Measurements from ENCODE around the gene ARHGAP11A. TPM values are rescaled to one million over a fixed set of nuclear protein-coding genes. Genes with fewer than 3 reads are reported as not detected.

The ARHGAP11A gene
- polyA plus RNA-seq, 4 donors = 1.3 to 15.1 (median 8.2) TPM

DNA sequence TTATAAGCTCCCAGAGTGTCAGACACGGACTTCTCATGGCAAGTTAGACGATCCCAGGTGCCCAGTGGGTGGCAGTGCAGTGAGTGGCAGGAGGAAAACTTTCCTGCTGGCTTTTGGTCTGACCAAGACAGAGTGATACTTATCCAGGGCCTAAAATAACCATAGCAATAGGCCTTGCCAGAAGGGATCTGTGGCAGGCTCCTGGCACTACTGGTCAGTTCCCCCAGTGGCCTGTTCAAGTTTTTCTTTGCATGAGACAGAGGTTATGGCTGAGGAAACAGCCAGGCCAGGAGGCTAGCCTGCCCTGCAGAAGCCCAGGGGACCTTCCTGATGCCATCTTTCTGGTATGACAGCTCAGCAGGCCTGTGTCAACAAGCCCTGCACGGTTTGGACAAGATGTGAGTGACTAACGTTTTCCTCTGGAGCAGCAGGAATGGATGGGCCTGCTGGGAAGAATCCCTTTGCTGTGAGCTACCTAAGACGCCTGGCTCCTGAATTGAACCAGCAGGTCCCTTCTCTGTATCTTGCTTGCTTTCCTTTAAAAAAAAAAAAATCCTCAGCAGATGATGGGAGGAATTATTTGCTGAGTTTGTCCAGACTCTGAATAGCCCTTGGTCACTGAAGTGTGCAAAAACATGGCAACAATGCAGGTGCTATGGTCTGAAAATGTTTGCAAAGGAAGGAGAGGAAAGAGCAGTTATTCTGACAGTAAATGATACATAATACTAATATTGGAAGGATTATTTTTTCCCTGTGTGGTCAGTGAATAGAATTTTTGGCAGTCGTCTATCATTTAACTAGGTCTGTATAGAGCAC lies 44.2 kb downstream of the ARHGAP11A start:
- Histone ChIP-seq H3K9me3 (ENCODE audit: control insufficient read depth in 2 of 2, insufficient read depth in 1 of 2, low read depth in 1 of 2, low read length in 1 of 2) (no peaks in the 10 kb centered on the region), H3K27me3 (ENCODE audit: control insufficient read depth in 3 of 3, insufficient read depth in 3 of 3, low read length in 3 of 3) (no peaks in the 10 kb centered on the region), H3K36me3 (ENCODE audit: control insufficient read depth in 3 of 3, insufficient read depth in 2 of 3, low read depth in 1 of 3, low read length in 3 of 3) (no peaks in the 10 kb centered on the region), H3K27ac (ENCODE audit: low read depth in 1 of 3, low read length in 2 of 3) (no peak overlapping the region), H3K4me1 (ENCODE audit: control insufficient read depth in 3 of 3, insufficient read depth in 2 of 3, low read depth in 1 of 3, low read length in 2 of 3) (peaks cover 0 to 2% (median 0%) of the 10 kb centered on the region in 3 donors), H3K4me3 (ENCODE audit: low read depth in 1 of 3, low read length in 3 of 3) (no peak overlapping the region)
- FAIRE-seq (no peak), DNase-seq (no peak)
- 59 to 66% (median 62%) methylated on average over 6 of the region's 6 CpGs for WGBS, 3 donors

DNA sequence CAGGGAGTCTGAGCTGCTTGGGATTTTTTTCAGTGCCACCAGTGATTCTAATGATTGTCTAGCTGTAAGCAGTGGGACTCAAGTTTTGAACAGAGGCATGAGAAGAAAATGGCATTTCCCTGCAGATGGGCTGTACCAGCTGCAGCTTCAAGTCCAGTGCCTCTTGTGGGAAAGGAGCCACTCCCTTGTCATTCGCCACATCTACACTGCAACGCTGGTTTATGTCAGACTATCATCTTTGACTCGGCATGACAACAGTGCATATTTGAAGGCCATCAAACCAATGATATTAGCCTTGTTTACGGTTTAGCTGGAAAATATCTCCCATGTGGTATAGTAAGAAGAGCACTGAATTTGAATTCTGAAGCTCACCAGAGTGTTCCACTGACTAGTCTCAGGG lies 48.4 kb downstream of the ARHGAP11A start:
- Histone ChIP-seq H3K4me3 (ENCODE audit: low read depth in 1 of 3, low read length in 3 of 3) (no peak overlapping the region), H3K27ac (ENCODE audit: low read depth in 1 of 3, low read length in 2 of 3) (no peak overlapping the region), H3K27me3 (ENCODE audit: control insufficient read depth in 3 of 3, insufficient read depth in 3 of 3, low read length in 3 of 3) (no peaks in the 10 kb centered on the region), H3K9me3 (ENCODE audit: control insufficient read depth in 2 of 2, insufficient read depth in 1 of 2, low read depth in 1 of 2, low read length in 1 of 2) (no peaks in the 10 kb centered on the region), H3K36me3 (ENCODE audit: control insufficient read depth in 3 of 3, insufficient read depth in 2 of 3, low read depth in 1 of 3, low read length in 3 of 3) (no peaks in the 10 kb centered on the region), H3K4me1 (ENCODE audit: control insufficient read depth in 3 of 3, insufficient read depth in 2 of 3, low read depth in 1 of 3, low read length in 2 of 3) (no peaks in the 10 kb centered on the region)
- DNase-seq (no peak), FAIRE-seq (no peak)
- 86 to 98% (median 96%) methylated on average over 4 of the region's 4 CpGs for WGBS, 3 donors

DNA sequence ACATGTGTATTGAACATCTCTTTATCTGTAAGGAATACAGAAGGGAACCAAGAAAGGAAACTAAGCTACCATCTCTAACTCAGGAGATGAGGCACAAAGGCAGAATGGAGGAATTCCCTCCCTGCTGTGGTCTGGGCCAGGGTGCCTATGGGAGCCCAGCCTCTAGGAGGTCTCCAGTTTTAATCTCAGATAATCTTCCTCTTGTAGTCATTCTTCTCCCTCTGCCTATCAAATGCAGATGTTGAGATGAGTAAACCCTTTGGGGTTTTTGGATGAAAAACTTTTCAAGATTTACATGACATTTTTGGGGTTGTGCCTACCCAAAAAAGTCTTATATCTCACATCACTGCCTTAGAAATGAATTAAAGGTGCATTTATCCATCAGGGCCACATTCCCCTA lies 49.5 kb downstream of the ARHGAP11A start:
- FAIRE-seq (no peak), DNase-seq (no peak)
- H3K4me1 ChIP-seq (ENCODE audit: control insufficient read depth in 3 of 3, insufficient read depth in 2 of 3, low read depth in 1 of 3, low read length in 2 of 3) = no peaks in the 10 kb centered on the region

DNA sequence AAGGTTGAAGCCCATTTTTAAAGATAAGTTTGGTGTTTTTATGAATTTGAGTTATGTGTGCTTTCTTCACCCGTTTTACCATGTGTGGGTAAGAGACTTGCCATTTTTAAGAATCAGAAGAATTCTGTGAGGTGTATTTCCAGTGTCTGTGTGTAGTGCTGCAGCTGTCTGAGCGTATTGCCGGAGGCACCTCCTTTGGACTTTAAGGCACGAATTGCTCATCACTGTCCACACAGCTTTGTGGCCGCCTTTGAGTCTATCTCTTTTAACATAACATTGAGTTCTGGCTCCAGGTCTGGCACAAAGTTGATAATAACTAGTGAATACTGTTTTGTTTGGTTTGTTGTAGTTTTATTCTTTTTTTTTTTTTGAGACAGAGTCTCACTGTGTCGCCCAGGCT lies 52.0 kb downstream of the ARHGAP11A start:
- Histone ChIP-seq H3K9me3 (ENCODE audit: control insufficient read depth in 2 of 2, insufficient read depth in 1 of 2, low read depth in 1 of 2, low read length in 1 of 2) (no peaks in the 10 kb centered on the region), H3K36me3 (ENCODE audit: control insufficient read depth in 3 of 3, insufficient read depth in 2 of 3, low read depth in 1 of 3, low read length in 3 of 3) (no peaks in the 10 kb centered on the region), H3K4me1 (ENCODE audit: control insufficient read depth in 3 of 3, insufficient read depth in 2 of 3, low read depth in 1 of 3, low read length in 2 of 3) (no peaks in the 10 kb centered on the region), H3K4me3 (ENCODE audit: low read depth in 1 of 3, low read length in 3 of 3) (no peak overlapping the region), H3K27me3 (ENCODE audit: control insufficient read depth in 3 of 3, insufficient read depth in 3 of 3, low read length in 3 of 3) (no peaks in the 10 kb centered on the region), H3K27ac (ENCODE audit: low read depth in 1 of 3, low read length in 2 of 3) (no peak overlapping the region)
- FAIRE-seq (no peak), DNase-seq (no peak)
- WGBS, 3 donors = 96 to 97% (median 96%) methylated on average over 6 of the region's 6 CpGs

More for the DNA sequence above, 49.5 kb downstream of the ARHGAP11A start:
- Histone ChIP-seq H3K27ac (ENCODE audit: low read depth in 1 of 3, low read length in 2 of 3) (no peak overlapping the region), H3K36me3 (ENCODE audit: control insufficient read depth in 3 of 3, insufficient read depth in 2 of 3, low read depth in 1 of 3, low read length in 3 of 3) (no peaks in the 10 kb centered on the region), H3K9me3 (ENCODE audit: control insufficient read depth in 2 of 2, insufficient read depth in 1 of 2, low read depth in 1 of 2, low read length in 1 of 2) (no peaks in the 10 kb centered on the region), H3K4me3 (ENCODE audit: low read depth in 1 of 3, low read length in 3 of 3) (no peak overlapping the region), H3K27me3 (ENCODE audit: control insufficient read depth in 3 of 3, insufficient read depth in 3 of 3, low read length in 3 of 3) (no peaks in the 10 kb centered on the region)

DNA sequence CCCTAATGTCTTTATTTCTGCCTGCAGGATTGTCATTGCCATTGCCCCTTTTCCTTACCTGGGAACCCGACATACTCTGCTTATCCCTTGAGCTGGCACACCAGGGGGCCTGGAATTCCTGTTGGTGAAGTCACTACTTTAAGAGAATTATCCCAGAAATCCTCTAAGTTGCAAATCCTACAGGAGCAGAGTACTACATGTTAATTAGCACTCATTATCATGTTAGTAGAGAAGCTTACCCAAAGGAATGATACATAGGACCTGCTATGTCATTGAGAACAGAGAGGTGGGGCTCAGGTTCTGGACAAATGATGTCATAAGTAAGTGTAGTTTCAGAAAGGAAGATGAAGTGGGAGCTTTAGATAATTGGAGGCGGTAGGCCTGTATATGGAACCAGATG lies 53.6 kb downstream of the ARHGAP11A start:
- no peaks in the 10 kb centered on the region for H3K9me3 ChIP-seq (ENCODE audit: control insufficient read depth in 2 of 2, insufficient read depth in 1 of 2, low read depth in 1 of 2, low read length in 1 of 2)
- H3K4me1 ChIP-seq (ENCODE audit: control insufficient read depth in 3 of 3, insufficient read depth in 2 of 3, low read depth in 1 of 3, low read length in 2 of 3) = no peaks in the 10 kb centered on the region
- no peak overlapping the region for H3K27ac ChIP-seq (ENCODE audit: low read depth in 1 of 3, low read length in 2 of 3)
- FAIRE-seq = no peak
- 89 to 94% (median 91%) methylated on average over 2 of the region's 2 CpGs for WGBS, 3 donors
- H3K36me3 ChIP-seq (ENCODE audit: control insufficient read depth in 3 of 3, insufficient read depth in 2 of 3, low read depth in 1 of 3, low read length in 3 of 3) = no peaks in the 10 kb centered on the region
- DNase-seq = no peak
- no peaks in the 10 kb centered on the region for H3K27me3 ChIP-seq (ENCODE audit: control insufficient read depth in 3 of 3, insufficient read depth in 3 of 3, low read length in 3 of 3)
- no peak overlapping the region for H3K4me3 ChIP-seq (ENCODE audit: low read depth in 1 of 3, low read length in 3 of 3)

DNA sequence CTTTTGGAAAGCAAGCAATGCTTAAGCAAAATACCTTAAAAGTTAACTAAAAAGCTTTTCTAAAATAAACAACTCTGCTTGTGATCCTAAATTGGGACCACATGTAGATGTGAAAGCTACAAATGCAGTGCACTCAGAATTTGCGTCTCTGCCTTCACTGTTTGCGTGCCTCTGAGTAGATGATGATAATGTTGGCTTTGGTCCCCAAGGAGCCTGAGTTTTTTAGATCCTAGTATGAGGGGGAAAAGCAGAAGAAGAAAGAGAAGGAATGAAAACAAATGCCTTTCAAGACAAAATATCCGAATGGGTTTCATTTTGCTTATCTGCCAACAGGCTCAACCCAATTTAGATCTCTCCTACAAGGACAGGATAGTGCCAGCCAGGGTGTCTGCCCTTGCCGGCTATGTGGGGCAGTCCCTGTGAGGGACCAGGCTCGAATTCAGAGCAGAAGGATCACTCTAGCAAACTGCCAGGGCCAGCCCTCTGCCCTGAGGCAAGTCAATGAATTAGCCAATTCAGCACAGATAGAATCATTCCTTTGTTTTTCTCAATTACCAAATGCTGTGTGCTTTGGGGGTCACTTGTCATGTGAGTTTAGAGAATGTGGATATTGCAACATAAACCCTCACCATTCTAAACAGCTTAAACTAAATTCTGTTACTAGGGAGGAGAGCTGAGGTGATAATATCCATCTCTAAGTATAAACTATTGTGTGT lies 54.8 kb downstream of the ARHGAP11A start:
- Histone ChIP-seq H3K9me3 (ENCODE audit: control insufficient read depth in 2 of 2, insufficient read depth in 1 of 2, low read depth in 1 of 2, low read length in 1 of 2) (no peaks in the 10 kb centered on the region), H3K27ac (ENCODE audit: low read depth in 1 of 3, low read length in 2 of 3) (no peak overlapping the region), H3K36me3 (ENCODE audit: control insufficient read depth in 3 of 3, insufficient read depth in 2 of 3, low read depth in 1 of 3, low read length in 3 of 3) (no peaks in the 10 kb centered on the region), H3K27me3 (ENCODE audit: control insufficient read depth in 3 of 3, insufficient read depth in 3 of 3, low read length in 3 of 3) (no peaks in the 10 kb centered on the region), H3K4me1 (ENCODE audit: control insufficient read depth in 3 of 3, insufficient read depth in 2 of 3, low read depth in 1 of 3, low read length in 2 of 3) (no peaks in the 10 kb centered on the region), H3K4me3 (ENCODE audit: low read depth in 1 of 3, low read length in 3 of 3) (no peak overlapping the region)
- no peak for FAIRE-seq
- DNase-seq = no peak
- WGBS, 3 donors = 42 to 63% (median 55%) methylated on average over 5 of the region's 5 CpGs

DNA sequence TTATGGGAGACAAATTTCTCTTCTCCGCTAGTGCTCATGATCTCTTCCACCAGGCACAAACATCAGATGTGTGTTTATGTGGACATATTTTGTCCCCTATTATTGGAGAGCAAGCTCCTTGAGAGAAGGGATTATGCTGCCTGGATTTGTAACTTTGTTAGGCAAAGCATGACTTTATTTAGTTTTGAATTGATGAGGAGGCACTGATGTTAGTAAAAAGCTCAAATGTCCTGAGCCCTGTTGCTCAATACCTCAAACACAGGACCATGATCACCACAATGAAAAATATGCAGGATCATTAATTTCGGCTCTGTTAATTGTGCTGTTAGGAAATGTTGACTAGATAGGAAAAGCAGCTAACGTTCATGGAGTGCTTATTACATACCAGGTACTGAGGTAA lies 55.3 kb downstream of the ARHGAP11A start:
- WGBS, 3 donors = 76 to 88% (median 84%) methylated on average over 3 of the region's 3 CpGs
- Histone ChIP-seq H3K4me3 (ENCODE audit: low read depth in 1 of 3, low read length in 3 of 3) (no peak overlapping the region), H3K36me3 (ENCODE audit: control insufficient read depth in 3 of 3, insufficient read depth in 2 of 3, low read depth in 1 of 3, low read length in 3 of 3) (no peaks in the 10 kb centered on the region), H3K4me1 (ENCODE audit: control insufficient read depth in 3 of 3, insufficient read depth in 2 of 3, low read depth in 1 of 3, low read length in 2 of 3) (no peaks in the 10 kb centered on the region), H3K9me3 (ENCODE audit: control insufficient read depth in 2 of 2, insufficient read depth in 1 of 2, low read depth in 1 of 2, low read length in 1 of 2) (no peaks in the 10 kb centered on the region), H3K27me3 (ENCODE audit: control insufficient read depth in 3 of 3, insufficient read depth in 3 of 3, low read length in 3 of 3) (no peaks in the 10 kb centered on the region), H3K27ac (ENCODE audit: low read depth in 1 of 3, low read length in 2 of 3) (no peak overlapping the region)
- DNase-seq = no peak
- FAIRE-seq = no peak

DNA sequence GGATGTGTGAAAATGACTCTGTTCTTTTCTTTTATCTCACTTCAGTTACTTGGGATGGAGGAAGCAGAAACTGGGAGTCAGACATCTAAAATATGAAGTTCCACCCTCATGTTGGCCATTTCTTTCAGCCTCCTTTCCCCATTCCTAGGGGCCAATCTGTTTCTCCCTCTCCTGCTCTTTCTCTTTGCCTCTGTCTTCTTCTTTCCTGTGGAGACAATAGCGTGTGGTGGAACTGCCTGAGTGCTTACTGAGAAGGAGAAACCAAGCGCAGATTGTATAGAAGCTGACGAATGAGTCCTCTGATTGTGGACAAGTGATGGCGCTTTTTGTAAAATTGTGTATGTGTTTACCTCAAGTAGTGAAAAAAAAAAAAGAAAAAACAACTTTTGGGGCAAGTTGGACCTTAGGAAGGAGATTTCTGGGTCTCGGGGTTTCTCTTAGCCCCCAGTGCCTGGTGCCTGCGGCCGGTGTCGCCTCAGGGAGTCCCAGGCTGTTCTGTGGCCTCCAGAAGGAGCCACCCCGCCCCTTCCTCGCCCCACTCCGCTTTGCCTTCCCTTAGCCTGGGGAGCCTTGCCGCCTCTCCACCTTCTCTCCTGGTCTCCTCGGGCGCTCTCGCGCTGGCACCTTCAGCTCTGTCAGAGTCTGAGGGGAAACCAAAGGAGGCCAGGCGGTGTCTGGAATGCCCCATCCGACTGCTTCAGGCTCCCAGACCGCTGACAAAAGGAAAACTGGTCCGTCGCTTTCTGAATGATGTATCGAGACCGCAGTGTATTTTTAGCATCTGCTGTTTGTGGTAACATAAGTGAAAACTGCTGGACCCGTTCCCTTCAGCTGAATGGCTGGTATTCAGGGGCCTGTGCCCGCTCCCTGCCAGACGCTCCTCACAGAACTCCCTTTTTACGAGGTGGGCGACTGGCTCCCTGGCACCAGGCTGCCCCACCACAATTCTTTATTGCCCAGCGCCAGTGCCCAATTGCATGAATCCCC lies 56.3 kb downstream of the ARHGAP11A start:
- Histone ChIP-seq H3K27ac (ENCODE audit: low read depth in 1 of 3, low read length in 2 of 3) (no peak overlapping the region), H3K4me1 (ENCODE audit: control insufficient read depth in 3 of 3, insufficient read depth in 2 of 3, low read depth in 1 of 3, low read length in 2 of 3) (no peaks in the 10 kb centered on the region), H3K4me3 (ENCODE audit: low read depth in 1 of 3, low read length in 3 of 3) (no peak overlapping the region), H3K27me3 (ENCODE audit: control insufficient read depth in 3 of 3, insufficient read depth in 3 of 3, low read length in 3 of 3) (no peaks in the 10 kb centered on the region), H3K36me3 (ENCODE audit: control insufficient read depth in 3 of 3, insufficient read depth in 2 of 3, low read depth in 1 of 3, low read length in 3 of 3) (no peaks in the 10 kb centered on the region), H3K9me3 (ENCODE audit: control insufficient read depth in 2 of 2, insufficient read depth in 1 of 2, low read depth in 1 of 2, low read length in 1 of 2) (no peaks in the 10 kb centered on the region)
- WGBS, 3 donors = 92 to 95% (median 94%) methylated on average over 29 of the region's 29 CpGs
- DNase-seq (no peak), FAIRE-seq (no peak)

All from small intestine (tissue), 7 donors.